ENCODE data around the gene ROBO1.

GRCh38 chr3:79172241-79172640 lies 595.6 kb downstream of the ROBO1 start:
- no peak for TF ChIP-seq CTCF (IDR thresholded peaks at IDR 0.05)
- TF ChIP-seq POLR2A (IDR thresholded peaks at IDR 0.05) = no peak
